ENCODE results near the gene SLC34A1.

The SLC34A1 gene

GRCh38 chr5:177402271-177403043 lies 18.2 kb downstream of the SLC34A1 start (continued):
- TF ChIP-seq ZEB2 (tag by site-specific recombination; IDR thresholded peaks at IDR 0.05) (peak; percentile 89), CTCF (tag by site-specific recombination; IDR thresholded peaks at IDR 0.05) (peak; percentile 92), ZFHX2 (tag by site-specific recombination; conservative IDR thresholded peaks at IDR 0.05) (peak; percentile 54), ZNF544 (tag by site-specific recombination; IDR thresholded peaks at IDR 0.05) (no peak), BCL11A (tag by site-specific recombination; IDR thresholded peaks at IDR 0.05; ENCODE audit: low read depth) (0 out of 2 replicates have a peak, but pooled peaks have one; percentile 72), ZNF174 (tag by site-specific recombination; IDR thresholded peaks at IDR 0.05) (no peak), SP7 (tag by site-specific recombination; IDR thresholded peaks at IDR 0.05) (peak; percentile 69), ZBTB10 (tag by site-specific recombination; IDR thresholded peaks at IDR 0.05) (peak; percentile 58; the same call in 1 of the 2 replicates), ZNF2 (tag by site-specific recombination; IDR thresholded peaks at IDR 0.05) (peak; percentile 92), ZBTB6 (tag by site-specific recombination; IDR thresholded peaks at IDR 0.05) (peak; percentile 57), KLF17 (tag by site-specific recombination; IDR thresholded peaks at IDR 0.05) (peak; percentile 39; the same call in 1 of the 2 replicates), WT1 (tag by site-specific recombination; IDR thresholded peaks at IDR 0.05) (peak; percentile 52; the same call in 1 of the 2 replicates), ZBTB8A (tag by site-specific recombination; IDR thresholded peaks at IDR 0.05) (peak; percentile 95), ZBTB17 (tag by site-specific recombination; IDR thresholded peaks at IDR 0.05) (peak; percentile 97)

GRCh38 chr5:177403102-177403791 lies 19.0 kb downstream of the SLC34A1 start:
- POLR2A ChIA-PET, result interaction anchor here (0.8 to 3.8 kb wide), 16 partner anchors 11 to 94 kb away, joined by 3 to 45 read pairs (median 6); partner anchors contain the start of genes GRK6 and PDLIM7
- Histone ChIP-seq H3K4me1 (ENCODE audit: control insufficient read depth, insufficient read depth, low read length) (no peaks in the 10 kb centered on the region), H3K4me3 (ENCODE audit: low read depth, low read length) (peak overlapping the region; percentile 50), H3K36me3 (ENCODE audit: control insufficient read depth in 2 of 2, insufficient read depth in 1 of 2, low read length in 2 of 2) (no peaks in the 10 kb centered on the region), H3K27ac (ENCODE audit: extremely low read depth, low read depth, low read length) (peak overlapping the region; percentile 55; the same call in 1 of the 2 replicates), H3K9me3 (ENCODE audit: control insufficient read depth, insufficient read depth, low read depth, low read length) (no peaks in the 10 kb centered on the region)
- CTCF ChIA-PET, result interaction anchor here (0.6 to 6.6 kb wide), 40 partner anchors 9 to 331 kb away, joined by 3 to 97 read pairs (median 6); partner anchors contain the start of genes GRK6, LMAN2 and SLC34A1
- TF ChIP-seq ZNF843 (tag by site-specific recombination; IDR thresholded peaks at IDR 0.05) (peak; percentile 23; the same call in 1 of the 2 replicates), ZNF10 (tag by site-specific recombination; IDR thresholded peaks at IDR 0.05) (no peak), ZXDB (tag by site-specific recombination; IDR thresholded peaks at IDR 0.05) (no peak), ZSCAN16 (tag by site-specific recombination; IDR thresholded peaks at IDR 0.05) (peak; percentile 9; the same call in 1 of the 2 replicates), ZNF692 (tag by site-specific recombination; IDR thresholded peaks at IDR 0.05) (no peak), ZNF398 (tag by site-specific recombination; IDR thresholded peaks at IDR 0.05) (peak; percentile 78), CTCF (tag by site-specific recombination; IDR thresholded peaks at IDR 0.05) (peak; percentile 23), ZNF37A (tag by site-specific recombination; IDR thresholded peaks at IDR 0.05) (peak; percentile 52; the same call in 1 of the 2 replicates), ZNF248 (tag by site-specific recombination; IDR thresholded peaks at IDR 0.05) (no peak)

Measured in HEK293 (cell line).